ENCODE data around the gene NONO. TPM values are rescaled to one million over a fixed set of nuclear protein-coding genes. Genes with fewer than 3 reads are reported as not detected.
"Not testable (repeated sequence)": the region's sequence is repeated elsewhere in the genome, so short reads cannot be mapped to it uniquely, and the experiment has no call there.

NONO gene
- total RNA-seq, 1 donor from 2014 or later, result 187 TPM

DNA sequence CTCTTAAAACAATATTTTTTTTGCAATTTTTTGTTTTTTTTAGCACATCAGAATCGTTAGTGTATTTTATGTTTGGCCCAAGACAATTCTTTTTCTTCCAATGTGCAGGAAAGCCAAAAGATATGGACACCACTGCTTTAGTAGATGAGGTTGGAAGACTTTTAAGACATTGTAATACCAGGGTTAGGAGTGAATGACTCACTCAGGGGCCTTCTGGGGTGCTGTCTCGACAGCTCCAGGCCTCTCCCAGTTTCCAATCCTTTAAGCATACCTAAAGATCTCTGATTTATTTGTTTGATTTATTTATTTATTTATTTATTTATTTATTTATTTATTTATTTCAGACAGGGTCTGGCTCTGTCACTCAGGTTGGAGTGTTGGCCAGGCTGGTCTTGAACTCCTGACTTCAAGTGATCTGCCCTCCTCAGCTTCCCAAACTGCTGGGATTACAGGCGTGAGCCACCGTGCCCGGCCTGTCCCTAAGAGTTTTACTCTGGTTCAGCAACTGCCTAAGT is 65.8 kb downstream of the NONO start:
- ATAC-seq; intact Hi-C loops (cut with DNase I); DNase-seq (ENCODE audit: low spot score): not testable (repeated sequence)

DNA sequence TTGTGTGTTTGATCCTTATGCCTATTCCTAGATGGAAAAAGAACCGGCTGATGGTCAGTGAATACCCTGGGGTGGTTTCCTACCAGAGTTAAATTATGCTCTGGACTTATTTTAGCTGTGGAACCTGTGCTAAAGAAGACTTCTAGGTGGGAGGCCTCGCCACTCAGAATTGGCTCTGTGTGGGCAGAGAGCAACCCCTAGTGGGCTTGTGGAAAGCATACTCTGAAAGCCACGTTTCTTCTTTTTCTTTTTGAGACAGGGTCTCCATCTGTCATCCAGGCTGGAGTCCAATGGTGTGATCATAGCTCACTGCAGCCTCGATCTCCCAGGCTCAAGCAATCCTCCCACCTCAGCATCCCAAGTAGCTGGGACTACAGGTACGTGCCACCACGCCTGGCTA is 66.4 kb downstream of the NONO start:
- ATAC-seq; intact Hi-C loops (cut with DNase I); DNase-seq (ENCODE audit: low spot score): not testable (repeated sequence)

Other genes with a start within 250 kb of the NONO start
- 65.6 TPM for gene SNX12, start 215.3 kb upstream of the NONO start, total RNA-seq
- 61.6 TPM for gene FOXO4, start 187.8 kb upstream of the NONO start, total RNA-seq
- gene CXorf65, start 176.9 kb upstream of the NONO start, total RNA-seq, result not detected
- gene IL2RG, start 172.1 kb upstream of the NONO start, total RNA-seq, result 9.9 TPM
- gene MED12, start 165.0 kb upstream of the NONO start, total RNA-seq, result 65.1 TPM
- gene NLGN3, start 138.8 kb upstream of the NONO start, total RNA-seq, result 20.6 TPM
- gene GJB1, start 60.4 kb upstream of the NONO start, total RNA-seq, result 17.5 TPM
- 28.8 TPM for gene ZMYM3, start 29.5 kb upstream of the NONO start, total RNA-seq
- 1.8 TPM for gene ITGB1BP2, start 18.1 kb downstream of the NONO start, total RNA-seq
- gene TAF1, start 82.7 kb downstream of the NONO start, total RNA-seq, result 57.4 TPM
- gene OGT, start 249.5 kb downstream of the NONO start, total RNA-seq, result 218 TPM